Activated CD8-positive, alpha-beta memory T cell treated with anti-CD3 and anti-CD28 coated beads, Interleukin-2, amount 10 ng/mL, durations not matched to agents 7 days and 5 days (primary cell): ENCODE measurements around the gene CMSS1. TPM values are rescaled to one million over a fixed set of nuclear protein-coding genes. Genes with fewer than 3 reads are reported as not detected.
A peak's percentile ranks its signal among the peaks of the same experiment; 100 is the strongest.

Source experiments
- ATAC-seq: fragments of 150-1000 bp; cut with Tn5 transposase; one replicate; pipeline ENCODE4 v1.10.0; 2021; ENCODE audit warnings: moderate library complexity
- CTCF ChIA-PET: fragments of 350-600 bp; sonication (Branson Sonifier 250); formaldehyde crosslinking; loops from one replicate; lab custom pipeline; 2021; ENCODE audit warnings: antibody characterized with exemption; lab: Charles Lee
- DNase-seq: peaks from one replicate; pipeline ENCODE4 v3.0.0-alpha.2; 2020
- H3K27ac Mint-ChIP-seq: one replicate; pipeline ENCODE4 v1.8.0; 2021; ENCODE audit warnings: mild to moderate bottlenecking, mixed read lengths
- H3K27me3 Mint-ChIP-seq: one replicate; pipeline ENCODE4 v1.8.0; 2021; ENCODE audit warnings: mixed read lengths
- H3K36me3 Mint-ChIP-seq: one replicate; pipeline ENCODE4 v1.8.0; 2021; ENCODE audit warnings: mild to moderate bottlenecking, mixed read lengths
- H3K4me1 Mint-ChIP-seq: one replicate; pipeline ENCODE4 v1.8.0; 2021; ENCODE audit warnings: mixed read lengths
- H3K4me3 Mint-ChIP-seq: one replicate; pipeline ENCODE4 v1.8.0; 2021; ENCODE audit warnings: mild to moderate bottlenecking, moderate library complexity, mixed read lengths
- H3K9me3 Mint-ChIP-seq: one replicate; pipeline ENCODE4 v1.8.0; 2022; ENCODE audit warnings: low read depth, mixed read lengths
- total RNA-seq, 2 experiments: library from RNA; stranded (reverse); gene quantifications; one replicate each; pipeline ENCODE4 v1.2.3, GENCODE V29; 2021

CMSS1 gene
- total RNA-seq, 2 experiments from 2014 or later: 57.2 to 57.5 TPM

GRCh38 chr3:99961756-99962515 lies 144.3 kb downstream of the CMSS1 start:
- H3K36me3 Mint-ChIP-seq: no peaks in the 10 kb centered on the region
- DNase-seq (no peak), ATAC-seq (no peak)
- CTCF ChIA-PET: no interaction called here
- no peak overlapping the region for H3K27ac Mint-ChIP-seq
- H3K4me3 Mint-ChIP-seq: no peak overlapping the region
- H3K4me1 Mint-ChIP-seq: peaks cover 3% of the 10 kb centered on the region
- no peaks in the 10 kb centered on the region for H3K27me3 Mint-ChIP-seq
- H3K9me3 Mint-ChIP-seq: no peaks in the 10 kb centered on the region

GRCh38 chr3:99962703-99963102 lies 145.0 kb downstream of the CMSS1 start:
- H3K27ac Mint-ChIP-seq: no peak overlapping the region
- no peak overlapping the region for H3K4me3 Mint-ChIP-seq
- CTCF ChIA-PET: interaction anchor here (1.2 kb wide), 1 partner anchor 11 kb away, joined by 3 read pairs; no protein-coding TSS in a partner anchor
- ATAC-seq (no peak), DNase-seq (no peak)
- peaks cover 3% of the 10 kb centered on the region for H3K4me1 Mint-ChIP-seq
- H3K36me3 Mint-ChIP-seq: no peaks in the 10 kb centered on the region
- no peaks in the 10 kb centered on the region for H3K27me3 Mint-ChIP-seq
- H3K9me3 Mint-ChIP-seq: no peaks in the 10 kb centered on the region

- H3K4me3 Mint-ChIP-seq: no peak overlapping the region
- ATAC-seq: no peak
Observed at GRCh38 chr3:99965077-99965476, 147.4 kb downstream of the CMSS1 start.

GRCh38 chr3:99965681-99966408 lies 148.2 kb downstream of the CMSS1 start:
- CTCF ChIA-PET: no interaction called here

More at GRCh38 chr3:99965077-99965476, 147.4 kb downstream of the CMSS1 start:
- peaks cover 2% of the 10 kb centered on the region for H3K36me3 Mint-ChIP-seq
- DNase-seq: no peak
- H3K4me1 Mint-ChIP-seq: peaks cover 14% of the 10 kb centered on the region
- CTCF ChIA-PET: no interaction called here
- H3K9me3 Mint-ChIP-seq: no peaks in the 10 kb centered on the region
- no peaks in the 10 kb centered on the region for H3K27me3 Mint-ChIP-seq
- H3K27ac Mint-ChIP-seq: no peak overlapping the region

GRCh38 chr3:99966662-99967416 lies 149.2 kb downstream of the CMSS1 start:
- H3K4me3 Mint-ChIP-seq: no peak overlapping the region
- no peaks in the 10 kb centered on the region for H3K9me3 Mint-ChIP-seq
- peaks cover 4% of the 10 kb centered on the region for H3K36me3 Mint-ChIP-seq
- H3K27ac Mint-ChIP-seq: no peak overlapping the region
- peaks cover 21% of the 10 kb centered on the region for H3K4me1 Mint-ChIP-seq
- CTCF ChIA-PET: no interaction called here
- DNase-seq (no peak), ATAC-seq (no peak)
- no peaks in the 10 kb centered on the region for H3K27me3 Mint-ChIP-seq

More at GRCh38 chr3:99965681-99966408, 148.2 kb downstream of the CMSS1 start:
- no peak for DNase-seq
- peaks cover 4% of the 10 kb centered on the region for H3K36me3 Mint-ChIP-seq
- no peak overlapping the region for H3K27ac Mint-ChIP-seq
- no peaks in the 10 kb centered on the region for H3K9me3 Mint-ChIP-seq
- no peak overlapping the region for H3K4me3 Mint-ChIP-seq
- H3K4me1 Mint-ChIP-seq: peaks cover 22% of the 10 kb centered on the region
- ATAC-seq: no peak
- no peaks in the 10 kb centered on the region for H3K27me3 Mint-ChIP-seq

GRCh38 chr3:99967796-99968195 lies 150.1 kb downstream of the CMSS1 start:
- DNase-seq: no peak
- no peak for ATAC-seq
- no peak overlapping the region for H3K4me3 Mint-ChIP-seq
- CTCF ChIA-PET: no interaction called here
- H3K9me3 Mint-ChIP-seq: no peaks in the 10 kb centered on the region
- H3K27ac Mint-ChIP-seq: no peak overlapping the region
- no peaks in the 10 kb centered on the region for H3K27me3 Mint-ChIP-seq
- peaks cover 18% of the 10 kb centered on the region for H3K4me1 Mint-ChIP-seq
- peaks cover 5% of the 10 kb centered on the region for H3K36me3 Mint-ChIP-seq

GRCh38 chr3:99969136-99969535 lies 151.5 kb downstream of the CMSS1 start:
- CTCF ChIA-PET: no interaction called here
- Mint-ChIP-seq H3K27ac (no peak overlapping the region), H3K9me3 (no peaks in the 10 kb centered on the region), H3K4me1 (peaks cover 18% of the 10 kb centered on the region), H3K4me3 (no peak overlapping the region), H3K27me3 (no peaks in the 10 kb centered on the region), H3K36me3 (peaks cover 5% of the 10 kb centered on the region)
- DNase-seq (no peak), ATAC-seq (no peak)

- Mint-ChIP-seq H3K27ac (no peak overlapping the region), H3K4me3 (no peak overlapping the region), H3K4me1 (peaks cover 18% of the 10 kb centered on the region), H3K27me3 (no peaks in the 10 kb centered on the region), H3K9me3 (no peaks in the 10 kb centered on the region), H3K36me3 (peaks cover 7% of the 10 kb centered on the region)
- DNase-seq (peak; percentile 42), ATAC-seq (peak; percentile 53)
- CTCF ChIA-PET: no interaction called here
Observed at GRCh38 chr3:99970198-99970597, 152.5 kb downstream of the CMSS1 start.

- peaks cover 18% of the 10 kb centered on the region for H3K4me1 Mint-ChIP-seq
- H3K4me3 Mint-ChIP-seq: no peak overlapping the region
- H3K36me3 Mint-ChIP-seq: peaks cover 12% of the 10 kb centered on the region
- CTCF ChIA-PET: no interaction called here
- no peaks in the 10 kb centered on the region for H3K9me3 Mint-ChIP-seq
- H3K27ac Mint-ChIP-seq: no peak overlapping the region
- ATAC-seq (no peak), DNase-seq (no peak)
- H3K27me3 Mint-ChIP-seq: no peaks in the 10 kb centered on the region
Observed at GRCh38 chr3:99971761-99972160, 154.1 kb downstream of the CMSS1 start.

- Mint-ChIP-seq H3K36me3 (peaks cover 12% of the 10 kb centered on the region), H3K4me1 (peaks cover 18% of the 10 kb centered on the region), H3K27ac (no peak overlapping the region), H3K4me3 (no peak overlapping the region), H3K27me3 (no peaks in the 10 kb centered on the region), H3K9me3 (no peaks in the 10 kb centered on the region)
- ATAC-seq (no peak), DNase-seq (no peak)
- CTCF ChIA-PET: interaction anchor here (0.6 kb wide), 1 partner anchor 141 kb away, joined by 3 read pairs; no protein-coding TSS in a partner anchor
Observed at GRCh38 chr3:99972380-99973104, 154.9 kb downstream of the CMSS1 start.

- CTCF ChIA-PET: no interaction called here
- DNase-seq (no peak), ATAC-seq (no peak)
- Mint-ChIP-seq H3K36me3 (peaks cover 10% of the 10 kb centered on the region), H3K27ac (no peak overlapping the region), H3K4me3 (no peak overlapping the region), H3K27me3 (no peaks in the 10 kb centered on the region), H3K9me3 (no peaks in the 10 kb centered on the region), H3K4me1 (peaks cover 8% of the 10 kb centered on the region)
Observed at GRCh38 chr3:99974989-99975388, 157.3 kb downstream of the CMSS1 start.

GRCh38 chr3:99976584-99976983 lies 158.9 kb downstream of the CMSS1 start:
- H3K4me3 Mint-ChIP-seq: no peak overlapping the region
- H3K27me3 Mint-ChIP-seq: no peaks in the 10 kb centered on the region
- no peaks in the 10 kb centered on the region for H3K9me3 Mint-ChIP-seq
- H3K4me1 Mint-ChIP-seq: no peaks in the 10 kb centered on the region
- ATAC-seq: no peak
- CTCF ChIA-PET: no interaction called here
- H3K36me3 Mint-ChIP-seq: peaks cover 8% of the 10 kb centered on the region
- H3K27ac Mint-ChIP-seq: no peak overlapping the region
- no peak for DNase-seq

- DNase-seq (no peak), ATAC-seq (no peak)
- Mint-ChIP-seq H3K27me3 (no peaks in the 10 kb centered on the region), H3K4me1 (no peaks in the 10 kb centered on the region), H3K36me3 (peaks cover 6% of the 10 kb centered on the region), H3K9me3 (no peaks in the 10 kb centered on the region), H3K27ac (no peak overlapping the region), H3K4me3 (no peak overlapping the region)
- CTCF ChIA-PET: no interaction called here
Observed at GRCh38 chr3:99978221-99978620, 160.6 kb downstream of the CMSS1 start.
